K562 (cell line): ENCODE measurements around the gene DPH6. TPM values are rescaled to one million over a fixed set of nuclear protein-coding genes. Genes with fewer than 3 reads are reported as not detected.
A peak's percentile ranks its signal among the peaks of the same experiment; 100 is the strongest.

Experiments
- AFF1 ChIP-seq, 2 experiments: fragments of 450-650 bp; IDR thresholded peaks; 2 replicates each; pipeline ENCODE4 v1.6.1; 2018; ENCODE audit warnings: mild to moderate bottlenecking in 2 of 2, low read depth in 1 of 2; ENCODE audit not compliant: partially characterized antibody in 2 of 2
- AFF4 ChIP-seq: sonication (generic); formaldehyde crosslinking; IDR thresholded peaks from 2 replicates; pipeline ENCODE4 v1.8.0; 2023; ENCODE audit warnings: mild to moderate bottlenecking, missing genetic modification reagents
- ATF1 ChIP-seq, 2 experiments: fragments of 450-650 bp in 1 of 2; IDR thresholded peaks; 2 replicates each; pipeline ENCODE4 v1.6.1; 2016; ENCODE audit warnings: missing compliant biosample characterization in 1 of 2, missing genetic modification characterization in 1 of 2
- CREB1 ChIP-seq, 2 experiments: sonication (generic) in 1 of 2; formaldehyde crosslinking in 1 of 2; IDR thresholded peaks; 2 replicates each; pipeline versions ENCODE4 v1.6.1 to v1.8.0; 2012 to 2022; ENCODE audit warnings: inconsistent platforms in 1 of 2, mild to moderate bottlenecking in 1 of 2, missing genetic modification reagents in 1 of 2, moderate library complexity in 1 of 2
- CREM ChIP-seq: IDR thresholded peaks from 2 replicates; pipeline ENCODE4 v1.6.1; 2014; ENCODE audit warnings: antibody characterized with exemption, low read depth
- GTF2B ChIP-seq: IDR thresholded peaks from 2 replicates; pipeline ENCODE4 v1.6.1; 2011; ENCODE audit not compliant: insufficient read length; ENCODE audit errors: extremely low read depth
- JUN ChIP-seq, 2 experiments: sonication (generic) in 1 of 2; formaldehyde crosslinking in 1 of 2; IDR thresholded peaks; 2 replicates each; pipeline versions ENCODE4 v1.6.1 to v1.8.0; 2012 to 2022; ENCODE audit warnings: borderline replicate concordance in 2 of 2, mild to moderate bottlenecking in 2 of 2, improper control_type of control experiment in 1 of 2, low read depth in 1 of 2, low read length in 1 of 2, missing genetic modification reagents in 1 of 2
- MTA3 ChIP-seq: fragments of 450-650 bp; formaldehyde crosslinking; IDR thresholded peaks from 2 replicates; pipeline ENCODE4 v1.6.1; 2017; ENCODE audit warnings: mild to moderate bottlenecking, borderline replicate concordance
- NRF1 ChIP-seq, 2 experiments: fragments of 450-650 bp; IDR thresholded peaks in 1 of 2; conservative IDR thresholded peaks in 1 of 2; 2 replicates each; pipeline ENCODE4 v1.6.1; 2014; ENCODE audit warnings: mild to moderate bottlenecking in 2 of 2
- POLR2H ChIP-seq: IDR thresholded peaks from 2 replicates; pipeline ENCODE4 v1.6.1; 2016; ENCODE audit warnings: missing genetic modification characterization, low read depth, mild to moderate bottlenecking, control low read depth, missing compliant biosample characterization, moderate library complexity
- SMARCC2 ChIP-seq: fragments of 450-650 bp; IDR thresholded peaks from 2 replicates; pipeline ENCODE4 v1.6.1; 2017; ENCODE audit warnings: antibody characterized with exemption, moderate library complexity, mild to moderate bottlenecking, low read depth
- ZNF592 ChIP-seq: fragments of 450-650 bp; IDR thresholded peaks from 2 replicates; pipeline ENCODE4 v1.6.1; 2017; ENCODE audit warnings: antibody characterized with exemption, mild to moderate bottlenecking
- polyA plus RNA-seq, 8 experiments: library from polyadenylated mRNA; depleted of rRNA in 4 of 8; stranded (reverse) in 5 of 8; unstranded in 3 of 8; fragments of >200 nt; fragmentation: Nextera tagmentation in 2 of 8; fragmentation: Illumina TruSeq in 1 of 8; extraction: Ambion mirVana in 2 of 8; extraction: Trizol in 1 of 8; gene quantifications; 2 replicates each; pipeline versions ENCODE4 v1.2.1 to v1.2.3, GENCODE V29; 2011 to 2014; ENCODE audit warnings: inconsistent platforms in 1 of 8, missing spikeins in 1 of 8
- total RNA-seq, 7 experiments: library from RNA; depleted of rRNA in 6 of 7; stranded (reverse); fragments of >200 nt in 6 of 7; fragmentation: Illumina TruSeq in 2 of 7; extraction: Trizol in 2 of 7; gene quantifications; 2 replicates each; pipeline versions ENCODE4 v1.2.1 to v1.2.3, GENCODE V29; 2011 to 2021; ENCODE audit warnings: low replicate concordance in 1 of 7

The DPH6 gene
- total and polyA plus RNA-seq, 9 of the 15 experiments (the other 6 are each of a cell fraction or from before 2014, with no cell fraction given), result 10.1 to 69.1 (median 18.8) TPM

- peak; percentile 41; the same call in 1 of the 2 replicates for TF ChIP-seq ZNF592
- no peak for TF ChIP-seq SMARCC2
- TF ChIP-seq CREB1 (IDR thresholded peaks at IDR 0.05), result 0 out of 2 replicates have a peak, but pooled peaks have one; percentile 16
- TF ChIP-seq CREB1 (CRISPR knock-in tag; IDR thresholded peaks at IDR 0.05), result no peak
- no peak for TF ChIP-seq AFF4 (CRISPR knock-in tag)
- peak; percentile 77 for TF ChIP-seq MTA3
- 0 out of 2 replicates have a peak, but pooled peaks have one; percentile 11 for TF ChIP-seq CREM
- peak in 1 of 2 experiments; percentile 57 for TF ChIP-seq AFF1 (IDR thresholded peaks at IDR 0.05; ENCODE audit: low read depth in 1 of 2, partially characterized antibody in 2 of 2)
- 0 out of 2 replicates have a peak, but pooled peaks have one; percentile 11 for TF ChIP-seq JUN (IDR thresholded peaks at IDR 0.05; ENCODE audit: borderline replicate concordance, low read depth, low read length)
- no peak for TF ChIP-seq JUN (CRISPR knock-in tag; IDR thresholded peaks at IDR 0.05; ENCODE audit: borderline replicate concordance)
- peak; percentile 41 for TF ChIP-seq GTF2B
- TF ChIP-seq ATF1 (CRISPR knock-in tag; IDR thresholded peaks at IDR 0.05), result no peak
- TF ChIP-seq ATF1 (tag; IDR thresholded peaks at IDR 0.05), result peak; percentile 71
- TF ChIP-seq NRF1 (conservative IDR thresholded peaks at IDR 0.05 in 1 of 2, IDR thresholded peaks at IDR 0.05 in 1 of 2), result no peak
- TF ChIP-seq POLR2H (tag), result peak; percentile 55; the same call in 1 of the 2 replicates
Observed at GRCh38 chr15:35547775-35548364, 1.9 kb upstream of the DPH6 start (continued).
